ENCODE measurements around the gene DOCK9. TPM values are rescaled to one million over a fixed set of nuclear protein-coding genes. Genes with fewer than 3 reads are reported as not detected.

DOCK9 gene
- total and polyA plus RNA-seq, 9 of the 15 experiments (the other 6 are each of a cell fraction or from before 2014, with no cell fraction given) = 3.5 to 25.3 (median 16.7) TPM

DNA sequence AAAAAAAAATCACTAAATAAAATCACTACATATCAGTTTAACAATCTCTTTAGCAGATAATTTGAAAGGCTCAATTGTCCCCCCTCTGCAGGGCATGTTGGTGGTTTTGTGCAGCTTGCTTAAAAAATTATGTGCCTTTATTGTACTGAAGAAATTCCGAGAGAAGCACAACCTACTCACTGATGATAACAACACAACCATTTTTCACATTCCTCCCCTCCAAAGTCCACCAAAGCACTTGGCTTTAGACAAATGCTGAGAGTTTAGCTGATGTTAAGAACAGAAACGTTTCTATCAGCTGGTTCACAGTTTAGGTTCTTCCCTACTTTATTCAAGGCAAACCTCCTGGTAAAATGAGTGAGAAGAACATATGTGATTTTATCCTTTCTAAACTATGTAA lies 923 bp downstream of the DOCK9 start:
- no peak overlapping the region for H3K9ac ChIP-seq (ENCODE audit: insufficient read depth in 1 of 2, low read depth in 2 of 2, low read length in 2 of 2)
- no peak overlapping the region for H3K4me2 ChIP-seq (ENCODE audit: insufficient read depth, low read length)
- intact Hi-C loops (cut with micrococcal nuclease) (no loop called here), in situ Hi-C loops (cut with MboI) (no loop called here)
- no peaks in the 10 kb centered on the region for H4K20me1 ChIP-seq (replicated peaks; ENCODE audit: control insufficient read depth, insufficient read depth, low read length)
- no peak overlapping the region for H2AFZ ChIP-seq (ENCODE audit: low read depth, low read length)
- no peaks in the 10 kb centered on the region; the same call in 2 of the 3 replicates for H3K36me3 ChIP-seq (ENCODE audit: control insufficient read depth, insufficient read depth, low read length)
- ATAC-seq = no peak
- peaks cover 6% of the 10 kb centered on the region for H3K9me1 ChIP-seq (ENCODE audit: control insufficient read depth, insufficient read depth, low read length)
- no TSS peak for BruUV-seq (replicated peaks)
- H3K27ac ChIP-seq (ENCODE audit: extremely low read depth, low read depth, low read length) = no peak overlapping the region
- H3K9me3 ChIP-seq (replicated peaks; ENCODE audit: control insufficient read depth, insufficient read depth, low read depth, low read length) = no peaks in the 10 kb centered on the region
- TF ChIP-seq ZNF146 (CRISPR knock-in tag; IDR thresholded peaks at IDR 0.05; ENCODE audit: unreplicated experiment) (no peak), SIRT6 (IDR thresholded peaks at IDR 0.05; ENCODE audit: low read depth, low read length) (no peak), ZBTB11 (CRISPR knock-in tag; IDR thresholded peaks at IDR 0.05) (no peak), ZNF77 (CRISPR knock-in tag; IDR thresholded peaks at IDR 0.05) (no peak), SMARCA5 (IDR thresholded peaks at IDR 0.05) (no peak), SMARCC2 (IDR thresholded peaks at IDR 0.05; ENCODE audit: low read depth) (no peak), KHSRP (IDR thresholded peaks at IDR 0.05) (no peak)
- TF ChIP-seq, protein P1, sequence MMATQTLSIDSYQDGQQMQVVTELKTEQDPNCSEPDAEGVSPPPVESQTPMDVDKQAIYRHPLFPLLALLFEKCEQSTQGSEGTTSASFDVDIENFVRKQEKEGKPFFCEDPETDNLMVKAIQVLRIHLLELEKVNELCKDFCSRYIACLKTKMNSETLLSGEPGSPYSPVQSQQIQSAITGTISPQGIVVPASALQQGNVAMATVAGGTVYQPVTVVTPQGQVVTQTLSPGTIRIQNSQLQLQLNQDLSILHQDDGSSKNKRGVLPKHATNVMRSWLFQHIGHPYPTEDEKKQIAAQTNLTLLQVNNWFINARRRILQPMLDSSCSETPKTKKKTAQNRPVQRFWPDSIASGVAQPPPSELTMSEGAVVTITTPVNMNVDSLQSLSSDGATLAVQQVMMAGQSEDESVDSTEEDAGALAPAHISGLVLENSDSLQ (IDR thresholded peaks at IDR 0.05) = no peak
- WGBS (ENCODE audit: insufficient coverage, low coverage, missing lambda C conversion rate) = 30% methylated on average over 2 of the region's 2 CpGs
- peaks cover 22% of the 10 kb centered on the region; the same call in 2 of the 3 replicates for H3K79me2 ChIP-seq (ENCODE audit: control insufficient read depth, insufficient read depth, low read length)
- POLR2A ChIA-PET = interaction anchor here (1.2 kb wide), 2 partner anchors 16 to 31 kb away, joined by 3 read pairs; no protein-coding TSS in a partner anchor
- H3K4me3 ChIP-seq = no peak overlapping the region
- FAIRE-seq = no peak
- H3K4me1 ChIP-seq (replicated peaks in 1 of 2; ENCODE audit: control insufficient read depth in 2 of 2, insufficient read depth in 2 of 2, low read length in 2 of 2) = peaks cover 21 to 43% of the 10 kb centered on the region in 2 experiments
- no peak for DNase-seq (ENCODE audit: extremely low read depth in 1 of 4, low spot score in 3 of 4)
- H3K27me3 ChIP-seq (ENCODE audit: control insufficient read depth in 2 of 2, insufficient read depth in 2 of 2, low read length in 2 of 2) = no peaks in the 10 kb centered on the region
- CTCF ChIA-PET (ENCODE audit: low intra/inter-chr PET ratio) = no interaction called here

Measured in K562 (cell line).